ENCODE measurements around the gene HAPLN3. TPM values are rescaled to one million over a fixed set of nuclear protein-coding genes. Genes with fewer than 3 reads are reported as not detected.

The HAPLN3 gene
- total RNA-seq, 1 experiment from 2014 or later = 42.4 TPM

DNA sequence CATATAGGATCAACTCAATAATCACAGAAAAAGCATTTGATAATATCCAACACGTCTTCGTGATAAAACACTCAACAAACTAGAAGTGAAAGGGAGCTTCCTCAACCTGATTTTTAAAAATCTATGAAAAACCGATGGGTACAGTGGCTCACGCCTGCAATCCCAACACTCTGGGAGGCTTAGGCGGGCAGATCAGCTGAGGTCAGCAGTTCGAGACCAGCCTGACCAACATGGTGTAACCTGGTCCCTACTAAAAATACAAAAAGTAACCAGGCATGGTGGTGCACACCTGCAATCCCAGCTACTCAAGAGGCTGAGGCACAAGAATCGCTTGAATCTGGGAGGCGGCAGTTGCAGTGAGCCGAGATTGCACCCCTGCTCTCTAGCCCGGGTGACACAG, 20.0 kb upstream of the HAPLN3 start:
- Histone ChIP-seq H3K14ac (ENCODE audit: insufficient read depth, low read length) (no peak overlapping the region), H4K91ac (ENCODE audit: insufficient read length, low read depth, low read length) (no peak overlapping the region), H3K23ac (ENCODE audit: insufficient read length, low read depth, low read length) (no peak overlapping the region), H3K9me3 (ENCODE audit: control insufficient read depth, low read depth, low read length) (no peaks in the 10 kb centered on the region), H2BK120ac (ENCODE audit: low read depth, low read length, poor library complexity, severe bottlenecking) (no peak overlapping the region), H2BK15ac (ENCODE audit: low read depth, low read length) (no peak overlapping the region), H4K8ac (replicated peaks; ENCODE audit: insufficient read length, low read depth, low read length) (no peak overlapping the region), H3K4ac (ENCODE audit: low read depth, low read length) (no peak overlapping the region), H3K79me1 (ENCODE audit: insufficient read depth, low read depth, low read length, poor library complexity, severe bottlenecking) (peaks cover 8% of the 10 kb centered on the region), H3K4me2 (ENCODE audit: insufficient read depth, insufficient read length, low read length) (no peak overlapping the region), H3K27me3 (ENCODE audit: insufficient read depth, low read length) (no peaks in the 10 kb centered on the region), H3K9ac (ENCODE audit: extremely low read depth, insufficient read length, low read length) (no peak overlapping the region), H3T11ph (ENCODE audit: low read length) (no peak overlapping the region), H3K18ac (ENCODE audit: insufficient read length, low read depth, low read length) (no peak overlapping the region), H4K20me1 (ENCODE audit: control insufficient read depth, insufficient read depth, insufficient read length) (no peaks in the 10 kb centered on the region), H2AFZ (ENCODE audit: low read length) (no peak overlapping the region), H3K4me1 (ENCODE audit: insufficient read depth, low read length) (peaks cover 4% of the 10 kb centered on the region), H4K5ac (ENCODE audit: insufficient read length, low read depth, low read length) (no peak overlapping the region), H3K27ac (ENCODE audit: insufficient read length, low read depth, low read length) (no peak overlapping the region), H2BK20ac (ENCODE audit: low read depth, low read length, poor library complexity, severe bottlenecking) (no peak overlapping the region), H3K79me2 (ENCODE audit: insufficient read depth, low read length) (peaks cover 14% of the 10 kb centered on the region; the same call in 1 of the 2 replicates), H2BK12ac (ENCODE audit: insufficient read length, low read depth, low read length) (no peak overlapping the region), H2BK5ac (ENCODE audit: insufficient read length, low read length) (no peak overlapping the region), H3K56ac (ENCODE audit: insufficient read length, low read depth, low read length) (no peak overlapping the region), H3K23me2 (ENCODE audit: insufficient read length, low read depth, low read length, poor library complexity, severe bottlenecking) (peaks cover 9% of the 10 kb centered on the region), H2AK5ac (ENCODE audit: insufficient read length, low read length) (no peak overlapping the region)
- TF ChIP-seq, protein P1, sequence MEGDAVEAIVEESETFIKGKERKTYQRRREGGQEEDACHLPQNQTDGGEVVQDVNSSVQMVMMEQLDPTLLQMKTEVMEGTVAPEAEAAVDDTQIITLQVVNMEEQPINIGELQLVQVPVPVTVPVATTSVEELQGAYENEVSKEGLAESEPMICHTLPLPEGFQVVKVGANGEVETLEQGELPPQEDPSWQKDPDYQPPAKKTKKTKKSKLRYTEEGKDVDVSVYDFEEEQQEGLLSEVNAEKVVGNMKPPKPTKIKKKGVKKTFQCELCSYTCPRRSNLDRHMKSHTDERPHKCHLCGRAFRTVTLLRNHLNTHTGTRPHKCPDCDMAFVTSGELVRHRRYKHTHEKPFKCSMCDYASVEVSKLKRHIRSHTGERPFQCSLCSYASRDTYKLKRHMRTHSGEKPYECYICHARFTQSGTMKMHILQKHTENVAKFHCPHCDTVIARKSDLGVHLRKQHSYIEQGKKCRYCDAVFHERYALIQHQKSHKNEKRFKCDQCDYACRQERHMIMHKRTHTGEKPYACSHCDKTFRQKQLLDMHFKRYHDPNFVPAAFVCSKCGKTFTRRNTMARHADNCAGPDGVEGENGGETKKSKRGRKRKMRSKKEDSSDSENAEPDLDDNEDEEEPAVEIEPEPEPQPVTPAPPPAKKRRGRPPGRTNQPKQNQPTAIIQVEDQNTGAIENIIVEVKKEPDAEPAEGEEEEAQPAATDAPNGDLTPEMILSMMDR (conservative IDR thresholded peaks at IDR 0.05) = no peak
- Mint-ChIP-seq H3K4me3 (no peak overlapping the region), H3K27ac (no peak overlapping the region), H3K9me3 (peaks cover 0 to 2% of the 10 kb centered on the region in 2 experiments), H3K36me3 (ENCODE audit: insufficient read depth in 1 of 3, low read depth in 3 of 3) (peaks cover 13 to 21% (median 18%) of the 10 kb centered on the region in 3 experiments), H3K4me1 (peaks cover 26 to 30% of the 10 kb centered on the region in 2 experiments), H3K27me3 (ENCODE audit: low read depth) (no peaks in the 10 kb centered on the region; the same call in none of the 2 replicates)
- DNase-seq = no peak
- no CpG with 5 or more reads among the region's 10 CpGs for WGBS (ENCODE audit: extremely low coverage, insufficient read length, low lambda C conversion rate)
